Mesothelial cell of epicardium (in vitro differentiated cells): ENCODE measurements around the gene ANO8. TPM values are rescaled to one million over a fixed set of nuclear protein-coding genes. Genes with fewer than 3 reads are reported as not detected.
"Not testable (repeated sequence)": the region's sequence is repeated elsewhere in the genome, so short reads cannot be mapped to it uniquely, and the experiment has no call there.

ENCODE experiments used
- DNase-seq, 2 experiments: peaks; one replicate each; pipeline ENCODE4 v3.0.0; 2021; ENCODE audit warnings: low spot score in 2 of 2; ENCODE audit not compliant: unreplicated experiment in 2 of 2
- H3K27ac Mint-ChIP-seq: 2 replicates; pipeline ENCODE4 v1.8.0; 2021; ENCODE audit warnings: mixed read lengths
- H3K27me3 Mint-ChIP-seq: 2 replicates; pipeline ENCODE4 v1.8.0; 2021; ENCODE audit warnings: low read depth, mixed read lengths
- H3K36me3 Mint-ChIP-seq: 2 replicates; pipeline ENCODE4 v1.8.0; 2021; ENCODE audit warnings: mixed read lengths
- H3K4me1 Mint-ChIP-seq: 2 replicates; pipeline ENCODE4 v1.8.0; 2021; ENCODE audit warnings: mixed read lengths
- H3K4me3 Mint-ChIP-seq: 2 replicates; pipeline ENCODE4 v1.8.0; 2021; ENCODE audit warnings: mild to moderate bottlenecking, moderate library complexity, mixed read lengths
- H3K9me3 Mint-ChIP-seq: 2 replicates; pipeline ENCODE4 v1.8.0; 2021; ENCODE audit warnings: mixed read lengths
- total RNA-seq: library from RNA; stranded (reverse); gene quantifications from 3 replicates; pipeline ENCODE4 v1.2.1, GENCODE V29; 2021
- TF ChIP-seq, protein P1 (sequence below): fragments of 200-600 bp; sonication (generic); IDR thresholded peaks from one replicate; pipeline ENCODE4 v1.5.0; 2021; ENCODE audit warnings: antibody characterized with exemption; ENCODE audit not compliant: unreplicated experiment

The ANO8 gene
- total RNA-seq, 1 donor from 2014 or later: 43.5 TPM

GRCh38 chr19:17275441-17276175 is 59.0 kb downstream of the ANO8 start:
- DNase-seq: no peak
- Mint-ChIP-seq H3K4me1 (no peaks in the 10 kb centered on the region), H3K36me3 (peaks cover 32% of the 10 kb centered on the region), H3K27me3 (no peaks in the 10 kb centered on the region), H3K27ac (no peak overlapping the region), H3K4me3 (no peak overlapping the region), H3K9me3 (no peaks in the 10 kb centered on the region)
- TF ChIP-seq, protein P1, sequence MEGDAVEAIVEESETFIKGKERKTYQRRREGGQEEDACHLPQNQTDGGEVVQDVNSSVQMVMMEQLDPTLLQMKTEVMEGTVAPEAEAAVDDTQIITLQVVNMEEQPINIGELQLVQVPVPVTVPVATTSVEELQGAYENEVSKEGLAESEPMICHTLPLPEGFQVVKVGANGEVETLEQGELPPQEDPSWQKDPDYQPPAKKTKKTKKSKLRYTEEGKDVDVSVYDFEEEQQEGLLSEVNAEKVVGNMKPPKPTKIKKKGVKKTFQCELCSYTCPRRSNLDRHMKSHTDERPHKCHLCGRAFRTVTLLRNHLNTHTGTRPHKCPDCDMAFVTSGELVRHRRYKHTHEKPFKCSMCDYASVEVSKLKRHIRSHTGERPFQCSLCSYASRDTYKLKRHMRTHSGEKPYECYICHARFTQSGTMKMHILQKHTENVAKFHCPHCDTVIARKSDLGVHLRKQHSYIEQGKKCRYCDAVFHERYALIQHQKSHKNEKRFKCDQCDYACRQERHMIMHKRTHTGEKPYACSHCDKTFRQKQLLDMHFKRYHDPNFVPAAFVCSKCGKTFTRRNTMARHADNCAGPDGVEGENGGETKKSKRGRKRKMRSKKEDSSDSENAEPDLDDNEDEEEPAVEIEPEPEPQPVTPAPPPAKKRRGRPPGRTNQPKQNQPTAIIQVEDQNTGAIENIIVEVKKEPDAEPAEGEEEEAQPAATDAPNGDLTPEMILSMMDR: no peak

GRCh38 chr19:17274892-17275291 is 59.8 kb downstream of the ANO8 start:
- peaks cover 36% of the 10 kb centered on the region for H3K36me3 Mint-ChIP-seq
- not testable (repeated sequence) for H3K4me1 Mint-ChIP-seq, H3K9me3 Mint-ChIP-seq, H3K27ac Mint-ChIP-seq, DNase-seq, H3K4me3 Mint-ChIP-seq, H3K27me3 Mint-ChIP-seq

Other genes with a start within 250 kb of the ANO8 start
- 24.4 to 26.0 TPM (median 25.8 TPM) in 3 replicates for gene USE1, start 119.5 kb downstream of the ANO8 start, total RNA-seq
- gene OCEL1, start 108.6 kb downstream of the ANO8 start, total RNA-seq: 14.3 to 19.2 TPM (median 16.2 TPM) in 3 replicates
- gene NR2F6, start 88.9 kb downstream of the ANO8 start, total RNA-seq: 59.1 to 61.8 TPM (median 61.2 TPM) in 3 replicates
- 0.45 TPM in 1 of 3 replicates, not detected in the others for gene USHBP1, start 70.1 kb downstream of the ANO8 start, total RNA-seq
- 91.6 to 98.6 TPM (median 92.2 TPM) in 3 replicates for gene BABAM1, start 67.4 kb downstream of the ANO8 start, total RNA-seq
- 3.6 to 4.1 TPM (median 3.7 TPM) in 3 replicates for gene ANKLE1, start 53.0 kb downstream of the ANO8 start, total RNA-seq
- gene ABHD8, start 31.4 kb downstream of the ANO8 start, total RNA-seq: 25.4 to 26.4 TPM (median 26.1 TPM) in 3 replicates
- 47.7 to 51.0 TPM (median 50.1 TPM) in 3 replicates for gene MRPL34, start 29.0 kb downstream of the ANO8 start, total RNA-seq
- 37.3 to 39.6 TPM (median 38.3 TPM) in 3 replicates for gene DDA1, start 25.3 kb downstream of the ANO8 start, total RNA-seq
- 42.5 to 47.0 TPM (median 45.0 TPM) in 3 replicates for gene GTPBP3, start 2.7 kb upstream of the ANO8 start, total RNA-seq
- 0.93 to 1.1 TPM (median 0.94 TPM) in 3 replicates for gene PLVAP, start 42.5 kb upstream of the ANO8 start, total RNA-seq
- gene CCDC194, start 59.3 kb upstream of the ANO8 start, total RNA-seq: 8.7 to 11.9 TPM (median 10.9 TPM) in 3 replicates
- gene BST2, start 70.8 kb upstream of the ANO8 start, total RNA-seq: 326 to 362 TPM (median 360 TPM) in 3 replicates
- 53.5 to 57.2 TPM (median 54.5 TPM) in 3 replicates for gene MVB12A, start 85.2 kb upstream of the ANO8 start, total RNA-seq
- 4.8 to 6.0 TPM (median 5.1 TPM) in 3 replicates for gene TMEM221, start 113.8 kb upstream of the ANO8 start, total RNA-seq
- not detected in 3 replicates for gene NXNL1, start 126.1 kb upstream of the ANO8 start, total RNA-seq
- 25.1 to 27.5 TPM (median 26.0 TPM) in 3 replicates for gene SLC27A1, start 135.7 kb upstream of the ANO8 start, total RNA-seq
- 100.0 to 106 TPM (median 104 TPM) in 3 replicates for gene PGLS, start 176.8 kb upstream of the ANO8 start, total RNA-seq
- 58.0 to 61.9 TPM (median 59.3 TPM) in 3 replicates for gene COLGALT1, start 220.8 kb upstream of the ANO8 start, total RNA-seq